ENCODE measurements around the gene PIGX. TPM values are rescaled to one million over a fixed set of nuclear protein-coding genes. Genes with fewer than 3 reads are reported as not detected.

Gene PIGX
- total RNA-seq, 4 donors from 2014 or later = 18.4 to 28.5 (median 23.2) TPM

GRCh38 chr3:196726788-196727675, 14.9 kb downstream of the PIGX start:
- no peak for DNase-seq (ENCODE audit: low spot score in 2 of 2)
- intact Hi-C loops (cut with DNase I; ENCODE audit: low total_unique reads) = no loop called here
- TF ChIP-seq POLR2A (IDR thresholded peaks at IDR 0.05) = no peak
- 75 to 82% methylated on average over 7 of the region's 7 CpGs for WGBS, 2 donors
- no peak overlapping the region for H3K4me3 ChIP-seq (ENCODE audit: low read depth, poor library complexity, severe bottlenecking)

- no peak for DNase-seq (ENCODE audit: low spot score in 2 of 2)
- intact Hi-C loops (cut with DNase I; ENCODE audit: low total_unique reads) = no loop called here
- TF ChIP-seq POLR2A (IDR thresholded peaks at IDR 0.05) = no peak
- TF ChIP-seq CTCF (IDR thresholded peaks at IDR 0.05) = no peak
- 92 to 94% methylated on average over 3 of the region's 3 CpGs for WGBS, 2 donors
- no peak overlapping the region for H3K4me3 ChIP-seq (ENCODE audit: low read depth, poor library complexity, severe bottlenecking)
Measured at GRCh38 chr3:196735751-196736150, 23.6 kb downstream of the PIGX start.

- intact Hi-C loops (cut with DNase I; ENCODE audit: low total_unique reads) = no loop called here
- TF ChIP-seq CTCF (IDR thresholded peaks at IDR 0.05) (no peak), POLR2A (IDR thresholded peaks at IDR 0.05) (no peak)
- no peak for DNase-seq (ENCODE audit: low spot score in 2 of 2)
- H3K4me3 ChIP-seq (ENCODE audit: low read depth, poor library complexity, severe bottlenecking) = no peak overlapping the region
- WGBS, 2 donors = 98 to 99% methylated on average over 4 of the region's 4 CpGs
Measured at GRCh38 chr3:196736670-196737374, 24.6 kb downstream of the PIGX start.

GRCh38 chr3:196737655-196738054, 25.5 kb downstream of the PIGX start:
- TF ChIP-seq POLR2A (IDR thresholded peaks at IDR 0.05) = no peak
- no peak for TF ChIP-seq CTCF (IDR thresholded peaks at IDR 0.05)
- intact Hi-C loops (cut with DNase I; ENCODE audit: low total_unique reads) = no loop called here
- no peak overlapping the region for H3K4me3 ChIP-seq (ENCODE audit: low read depth, poor library complexity, severe bottlenecking)
- no peak for DNase-seq (ENCODE audit: low spot score in 2 of 2)
- WGBS, 2 donors = 95 to 97% methylated on average over 6 of the region's 6 CpGs

GRCh38 chr3:196739671-196740480, 27.7 kb downstream of the PIGX start, which contains the start of gene PAK2:
TSS of gene PAK2 (plus strand) at chr3:196739857. CDS start at chr3:196782647, 42,790 bp downstream.
- 1% methylated on average over 49 to 60 of the region's 86 CpGs for WGBS, 2 donors
- intact Hi-C loops (cut with DNase I; ENCODE audit: low total_unique reads) = no loop called here
- TF ChIP-seq CTCF (IDR thresholded peaks at IDR 0.05) (no peak), POLR2A (IDR thresholded peaks at IDR 0.05) (peak in 1 of 2 donors; percentile 17)
- peak within 1 kb of the TSS; percentile 98 for H3K4me3 ChIP-seq (ENCODE audit: low read depth, poor library complexity, severe bottlenecking)
- peak; percentile 89 to 98 for DNase-seq (ENCODE audit: low spot score in 2 of 2)
